Lower lobe of right lung (tissue), 2 donors: ENCODE measurements around the gene NAV1. TPM values are rescaled to one million over a fixed set of nuclear protein-coding genes. Genes with fewer than 3 reads are reported as not detected.
A peak's percentile ranks its signal among the peaks of the same experiment; 100 is the strongest.

Source experiments
- ATAC-seq, 2 donors: fragments of 200-7000 bp; cut with Tn5 transposase; one replicate each; pipeline ENCODE4 v1.9.1; 2020 to 2022; ENCODE audit warnings: mild to moderate bottlenecking in 2 of 2, moderate library complexity in 2 of 2
- DNase-seq: peaks from one replicate; pipeline ENCODE4 v3.0.0-alpha.2; 2020
- H3K27ac ChIP-seq: fragments of 200-600 bp; one replicate; pipeline ENCODE4 v1.8.0; 2022
- H3K27me3 ChIP-seq: fragments of 200-600 bp; one replicate; pipeline ENCODE4 v1.8.0; 2022; ENCODE audit warnings: low read depth
- H3K36me3 ChIP-seq: fragments of 200-600 bp; one replicate; pipeline ENCODE4 v1.8.0; 2022; ENCODE audit warnings: mild to moderate bottlenecking
- H3K4me1 ChIP-seq: fragments of 200-600 bp; one replicate; pipeline ENCODE4 v1.8.0; 2022
- H3K4me3 ChIP-seq: fragments of 200-600 bp; one replicate; pipeline ENCODE4 v1.8.0; 2022; ENCODE audit warnings: mild to moderate bottlenecking
- H3K9me3 ChIP-seq: fragments of 200-600 bp; one replicate; pipeline ENCODE4 v1.8.0; 2022
- CTCF ChIP-seq: fragments of 200-600 bp; IDR thresholded peaks from one replicate; pipeline ENCODE4 v1.8.0; 2022; ENCODE audit warnings: antibody characterized with exemption, mild to moderate bottlenecking
- intact Hi-C: fragments of 100-400 bp; cut with DNase I; formaldehyde crosslinking; loops from one replicate; pipeline ENCODE4 v1.11.0; 2022
- total RNA-seq: library from RNA; stranded (reverse); fragmentation: NEBNext Ultra II Directional; extraction: Animal tissue kit (Norgen Biotek cat#: 25700); gene quantifications from one replicate; pipeline ENCODE4 v1.2.1, GENCODE V29; 2021
- donor health status: DM: no; HTN: yes; CAD: no; lungs with severe emphysema.

NAV1 gene
- total RNA-seq, 1 donor from 2014 or later: 24.5 TPM

GRCh38 chr1:201582705-201583442 is 43.9 kb downstream of the NAV1 start:
- no peak overlapping the region for H3K4me3 ChIP-seq
- DNase-seq (peak; percentile 37), ATAC-seq (peak; percentile 47)
- no peaks in the 10 kb centered on the region for H3K27me3 ChIP-seq
- H3K27ac ChIP-seq: no peak overlapping the region
- H3K9me3 ChIP-seq: no peaks in the 10 kb centered on the region
- TF ChIP-seq CTCF: no peak
- peaks cover 23% of the 10 kb centered on the region for H3K4me1 ChIP-seq
- intact Hi-C loops: no loop called here
- H3K36me3 ChIP-seq: no peaks in the 10 kb centered on the region

GRCh38 chr1:201583663-201584062 is 44.7 kb downstream of the NAV1 start:
- Histone ChIP-seq H3K4me1 (peaks cover 23% of the 10 kb centered on the region), H3K27ac (no peak overlapping the region), H3K9me3 (no peaks in the 10 kb centered on the region), H3K4me3 (no peak overlapping the region), H3K36me3 (no peaks in the 10 kb centered on the region), H3K27me3 (no peaks in the 10 kb centered on the region)
- ATAC-seq (no peak), DNase-seq (peak; percentile 6)
- intact Hi-C loops: no loop called here
- TF ChIP-seq CTCF: no peak

GRCh38 chr1:201584471-201585092 is 45.7 kb downstream of the NAV1 start:
- peak; percentile 30 for DNase-seq
- Histone ChIP-seq H3K36me3 (no peaks in the 10 kb centered on the region), H3K9me3 (no peaks in the 10 kb centered on the region), H3K27ac (no peak overlapping the region), H3K4me3 (no peak overlapping the region), H3K4me1 (peaks cover 23% of the 10 kb centered on the region), H3K27me3 (no peaks in the 10 kb centered on the region)
- ATAC-seq: peak; percentile 43 to 44
- TF ChIP-seq CTCF: no peak
- intact Hi-C loops: no loop called here

GRCh38 chr1:201585093-201585483 is 46.2 kb downstream of the NAV1 start:
- ATAC-seq (no peak), DNase-seq (no peak)
- Histone ChIP-seq H3K9me3 (no peaks in the 10 kb centered on the region), H3K4me3 (no peak overlapping the region), H3K4me1 (peaks cover 23% of the 10 kb centered on the region), H3K36me3 (no peaks in the 10 kb centered on the region), H3K27me3 (no peaks in the 10 kb centered on the region), H3K27ac (no peak overlapping the region)
- intact Hi-C loops: no loop called here
- TF ChIP-seq CTCF: no peak

GRCh38 chr1:201585901-201586300 is 47.0 kb downstream of the NAV1 start:
- no peak for DNase-seq
- Histone ChIP-seq H3K9me3 (no peaks in the 10 kb centered on the region), H3K4me3 (no peak overlapping the region), H3K36me3 (no peaks in the 10 kb centered on the region), H3K27ac (no peak overlapping the region), H3K4me1 (peaks cover 23% of the 10 kb centered on the region), H3K27me3 (no peaks in the 10 kb centered on the region)
- ATAC-seq: no peak
- intact Hi-C loops: no loop called here
- TF ChIP-seq CTCF: no peak
